D721Med (cell line): ENCODE results near the gene BATF.

ENCODE experiments used
- DNase-seq: peaks from one replicate; pipeline ENCODE4 v3.0.0; 2011; ENCODE audit warnings: low spot score; ENCODE audit not compliant: insufficient read length
- FAIRE-seq: peaks from 2 replicates; lab custom pipeline; 2011; peaks lifted over from hg19 to GRCh38; lab: Jason Lieb, UNC
- CTCF ChIP-seq: IDR thresholded peaks from 2 replicates; pipeline ENCODE4 v1.5.1; 2012; ENCODE audit warnings: mild to moderate bottlenecking, control low read depth; ENCODE audit not compliant: insufficient read depth; ENCODE audit errors: missing control alignments

The BATF gene

DNA sequence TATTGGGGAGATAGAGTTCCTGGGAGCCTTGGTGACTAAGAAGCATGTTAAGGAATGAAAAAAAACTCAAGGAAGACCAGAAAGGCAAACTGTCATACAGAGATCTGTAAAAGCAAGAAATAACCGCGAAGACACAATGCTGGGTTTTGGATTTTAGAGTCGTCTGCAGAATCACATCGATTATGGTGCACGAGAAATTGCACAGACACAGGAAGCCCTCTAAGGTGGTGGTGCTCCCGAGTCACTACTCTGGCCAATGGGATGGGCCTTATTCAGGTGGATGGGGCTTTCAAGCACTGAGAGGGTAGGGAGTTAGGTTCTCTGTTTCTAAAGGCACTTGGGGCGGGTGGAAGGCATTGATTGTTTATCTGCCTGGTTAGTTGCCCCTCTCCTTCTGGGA, 45.9 kb downstream of the BATF start:
- FAIRE-seq: no peak
- no peak for DNase-seq
- no peak for TF ChIP-seq CTCF

- FAIRE-seq: no peak
- DNase-seq: no peak
- TF ChIP-seq CTCF: no peak
These were observed 46.5 kb downstream of the BATF start for GRCh38 chr14:75568791-75569190.

DNA sequence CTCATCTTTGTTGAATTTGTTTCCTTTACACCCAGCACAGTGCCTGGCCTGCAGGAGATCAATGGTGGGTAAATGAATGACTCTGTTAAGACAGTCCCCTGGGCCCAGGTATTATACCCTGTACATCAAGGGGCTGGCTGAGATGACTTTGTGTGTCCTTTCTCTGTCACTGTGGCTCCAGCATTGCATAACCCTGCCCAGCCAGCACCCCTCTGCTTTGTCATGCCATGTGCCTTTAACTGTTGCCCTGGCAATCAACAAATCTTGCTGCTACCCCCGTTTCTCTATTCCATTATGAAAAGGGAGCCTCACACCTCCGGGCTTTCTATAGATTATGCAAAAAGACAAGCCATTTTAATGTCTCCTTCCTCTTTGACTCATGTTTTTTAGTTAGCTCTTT, 48.5 kb downstream of the BATF start:
- DNase-seq: no peak
- no peak for TF ChIP-seq CTCF
- FAIRE-seq: no peak

DNA sequence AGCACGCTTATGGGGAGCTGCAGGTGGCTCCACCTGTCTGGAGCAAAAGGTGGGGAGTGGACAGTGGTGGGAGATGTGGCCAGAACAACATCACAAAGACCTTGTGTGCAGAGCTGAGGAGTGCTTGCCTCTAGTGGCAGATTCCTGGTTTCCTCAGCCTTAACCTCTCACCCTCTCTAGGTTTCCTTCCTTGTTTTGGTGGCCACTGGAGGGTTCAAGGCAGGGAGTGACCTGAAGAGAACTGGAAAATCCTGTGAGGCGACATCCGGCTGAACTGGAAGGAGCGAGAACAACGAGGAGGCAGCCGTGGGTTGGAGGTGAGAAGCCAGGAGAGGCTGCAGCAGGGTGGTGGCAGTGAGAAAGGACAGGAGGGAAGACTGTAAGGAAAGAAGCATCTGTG, 49.8 kb downstream of the BATF start:
- DNase-seq: no peak
- no peak for FAIRE-seq
- TF ChIP-seq CTCF: no peak

- no peak for FAIRE-seq
- no peak for DNase-seq
- TF ChIP-seq CTCF: no peak
These were observed 54.8 kb downstream of the BATF start for GRCh38 chr14:75577090-75577489.

DNA sequence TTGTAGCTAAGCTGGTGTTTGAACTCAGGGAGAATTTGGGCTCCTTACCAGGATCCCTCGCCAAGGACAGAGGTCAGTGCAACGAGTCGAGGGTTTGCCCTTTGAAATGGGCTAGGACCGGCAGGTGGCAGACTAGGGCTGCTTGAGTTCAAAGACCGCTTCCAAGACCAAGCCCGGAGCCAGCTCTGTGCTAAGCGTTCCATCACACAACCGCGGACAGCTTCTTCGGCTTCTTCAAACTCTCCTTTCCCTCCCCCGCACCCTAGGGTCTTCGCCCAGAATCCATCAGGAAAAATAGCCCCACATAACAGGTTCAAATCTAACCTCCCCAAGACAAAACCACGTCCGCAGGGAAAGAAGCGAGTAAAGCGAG, 55.4 kb downstream of the BATF start:
- no peak for FAIRE-seq
- DNase-seq: peak; percentile 75
- peak; percentile 78 for TF ChIP-seq CTCF

DNA sequence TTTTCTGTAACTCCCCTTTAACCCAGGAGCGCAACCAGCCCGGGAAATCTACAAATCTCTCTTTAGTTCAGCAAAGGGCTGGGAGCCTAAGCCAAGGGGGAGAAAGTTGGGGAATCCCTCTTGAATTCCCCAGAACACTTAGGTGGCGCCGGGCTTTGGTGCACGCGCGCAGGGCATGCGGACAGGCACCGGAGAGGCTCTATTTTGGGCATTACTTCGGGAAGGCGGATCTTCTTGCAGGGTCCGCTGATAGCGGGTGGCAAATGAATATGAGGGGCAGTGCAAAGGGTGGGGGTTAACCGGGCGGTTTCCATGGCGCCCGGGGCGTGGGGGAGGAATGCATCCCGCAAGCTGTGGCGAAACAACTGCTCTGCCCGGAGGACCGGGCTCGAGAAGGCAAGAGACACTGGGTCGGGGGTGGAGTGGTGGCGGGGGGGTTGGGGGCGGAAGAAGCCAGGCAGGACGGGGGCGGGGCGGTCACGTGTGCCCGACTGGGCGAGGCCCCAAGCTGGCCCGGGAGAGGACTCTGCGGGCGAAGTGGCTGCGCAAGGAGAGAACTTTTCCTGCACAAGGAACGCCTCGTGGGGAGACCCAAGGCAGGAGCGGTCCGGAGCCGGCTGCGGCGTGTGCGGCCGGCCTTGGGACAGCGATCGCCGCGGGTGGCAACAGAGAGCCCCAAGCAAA, 56.0 kb downstream of the BATF start, which contains the start of gene FLVCR2:
FLVCR2 (plus strand) TSS at position 519 of the 684 bp plus-strand sequence. CDS start 353 bp downstream, outside the sequence.
- peak; percentile 27 for DNase-seq
- FAIRE-seq: no peak
- no peak for TF ChIP-seq CTCF
